SH-SY5Y (cell line): Measurements from ENCODE around the gene C6orf15.

Source experiments
- GATA2 ChIP-seq: IDR thresholded peaks from 2 replicates; pipeline ENCODE4 v1.6.1; 2011; ENCODE audit warnings: mild to moderate bottlenecking, low read depth, low read length
- GATA3 ChIP-seq: IDR thresholded peaks from 2 replicates; pipeline ENCODE4 v1.6.1; 2011; ENCODE audit warnings: low read depth, mild to moderate bottlenecking, low read length, moderate library complexity

Gene C6orf15

DNA sequence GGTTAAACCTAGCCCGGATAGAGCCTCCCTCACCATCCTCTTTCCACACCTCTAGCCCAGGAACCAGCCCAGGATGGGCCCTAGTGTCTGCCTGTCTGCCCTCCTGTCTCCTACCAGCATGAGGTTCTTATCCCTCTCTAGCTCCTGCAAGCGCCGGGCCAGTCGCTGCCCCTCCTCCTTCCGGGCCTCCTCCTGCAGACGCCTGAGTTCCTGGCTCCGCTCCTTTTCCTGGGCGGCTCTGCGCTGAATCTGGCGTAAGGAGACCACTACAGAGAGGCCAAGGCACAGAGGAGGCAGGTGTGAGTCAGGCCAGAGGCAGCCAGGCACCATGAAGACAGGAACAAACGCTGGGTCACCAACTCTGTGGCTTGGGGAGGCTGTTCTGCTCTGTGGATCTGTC lies 30.8 kb upstream of the C6orf15 start:
- no peak for TF ChIP-seq GATA2
- no peak for TF ChIP-seq GATA3

DNA sequence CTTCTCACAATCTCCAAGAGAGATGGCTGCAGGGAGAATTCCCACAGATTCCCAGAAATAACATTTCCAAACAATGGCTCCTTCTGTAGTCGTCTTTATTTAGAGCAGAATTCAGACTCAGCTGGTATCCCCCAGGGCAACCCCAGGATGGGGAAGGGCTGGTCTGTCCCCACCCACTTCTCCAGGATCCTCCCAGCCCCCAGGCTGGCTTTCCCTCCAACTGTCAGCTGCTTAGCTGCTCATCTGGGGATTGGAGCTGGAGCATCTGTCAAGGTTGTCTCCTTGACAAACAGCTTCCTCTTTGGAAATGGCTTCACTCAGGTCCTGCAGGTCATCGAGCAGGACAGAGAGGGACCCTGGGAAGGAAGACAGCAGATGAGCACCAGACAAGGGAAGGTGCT lies 30.0 kb upstream of the C6orf15 start:
- TF ChIP-seq GATA2: no peak
- no peak for TF ChIP-seq GATA3

DNA sequence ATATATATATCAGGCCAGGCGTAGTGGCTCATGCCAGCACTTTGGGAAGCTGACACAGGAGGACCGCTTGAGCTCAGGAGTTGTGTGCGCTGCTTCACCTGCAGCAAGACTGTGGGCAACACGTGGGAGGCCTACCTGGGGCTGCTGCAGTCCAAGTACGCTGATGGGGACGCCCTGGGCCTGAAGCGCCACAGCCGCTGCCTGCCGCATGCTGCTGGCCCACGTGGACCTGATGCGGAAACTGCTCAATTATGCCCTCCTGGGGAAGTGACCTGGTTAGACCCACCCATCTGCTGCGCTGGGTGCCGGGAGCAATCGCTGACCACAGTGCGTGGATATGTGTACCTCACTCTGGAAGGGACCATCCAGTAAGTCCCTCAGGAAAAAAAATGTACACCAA lies 28.3 kb upstream of the C6orf15 start:
- TF ChIP-seq GATA3 (no peak), GATA2 (no peak)

DNA sequence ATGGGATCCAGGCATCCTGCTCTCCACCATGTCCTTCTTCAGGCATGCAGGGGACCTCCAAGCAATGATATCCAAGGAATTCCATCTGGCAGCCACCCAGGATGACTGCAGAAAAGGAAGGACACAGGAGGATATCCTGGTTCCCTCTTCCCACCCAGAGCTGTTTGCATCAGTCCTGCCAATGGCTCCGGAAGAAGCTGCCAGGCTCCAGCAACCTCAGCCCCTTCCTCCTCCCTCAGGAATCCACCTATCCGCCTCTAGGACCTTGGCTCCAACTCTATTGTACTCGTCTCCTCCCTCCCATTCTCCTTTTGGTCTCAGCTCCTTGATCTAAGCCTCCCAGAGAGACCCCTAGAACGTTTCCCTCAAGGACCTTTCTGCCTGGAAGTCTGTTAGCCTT lies 27.2 kb upstream of the C6orf15 start:
- TF ChIP-seq GATA2: no peak
- TF ChIP-seq GATA3: no peak

DNA sequence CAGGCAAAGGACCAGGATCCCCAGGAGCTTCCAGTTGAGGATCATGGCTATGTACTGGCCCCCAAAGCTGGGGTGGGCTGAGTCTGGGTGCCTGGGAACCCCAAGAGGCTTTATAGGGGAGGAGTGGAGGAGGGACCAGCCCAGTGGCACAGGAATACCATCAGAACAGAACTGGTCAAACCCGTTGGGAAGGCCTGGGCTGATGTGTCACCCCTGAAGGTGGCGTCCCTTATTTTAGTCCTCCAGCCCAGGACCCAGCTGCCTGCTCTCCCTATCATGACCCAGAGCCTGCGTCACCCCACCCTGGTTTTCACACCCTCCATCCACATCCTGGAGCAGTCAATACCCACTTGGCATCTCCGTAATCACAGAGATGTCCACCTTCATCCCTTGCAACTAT lies 26.6 kb upstream of the C6orf15 start, which contains the start of gene PSORS1C2:
PSORS1C2 (minus strand) TSS at position 85 of the 400 bp plus-strand sequence; CDS start at position 45, 40 bp downstream.
- TF ChIP-seq GATA2: no peak
- TF ChIP-seq GATA3: no peak

DNA sequence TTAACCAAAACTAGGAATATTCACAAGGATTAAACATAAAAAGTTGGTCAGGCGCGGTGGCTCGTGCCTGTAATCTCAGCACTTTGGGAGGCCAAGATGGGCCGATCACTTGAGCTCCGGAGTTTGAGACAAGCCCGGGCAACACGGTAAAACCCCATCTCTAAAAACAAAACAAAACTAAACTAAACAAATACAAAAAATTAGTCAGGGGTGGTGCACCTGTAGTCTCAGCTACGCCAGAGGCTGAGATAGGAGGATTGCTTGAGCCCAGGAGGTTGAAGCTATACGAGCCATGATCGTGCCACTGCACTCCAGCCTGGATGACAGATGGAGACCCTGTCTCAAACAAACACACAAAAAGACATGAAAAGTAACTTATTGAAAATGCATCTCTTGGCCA lies 23.3 kb upstream of the C6orf15 start:
- TF ChIP-seq GATA2: no peak
- TF ChIP-seq GATA3: no peak

DNA sequence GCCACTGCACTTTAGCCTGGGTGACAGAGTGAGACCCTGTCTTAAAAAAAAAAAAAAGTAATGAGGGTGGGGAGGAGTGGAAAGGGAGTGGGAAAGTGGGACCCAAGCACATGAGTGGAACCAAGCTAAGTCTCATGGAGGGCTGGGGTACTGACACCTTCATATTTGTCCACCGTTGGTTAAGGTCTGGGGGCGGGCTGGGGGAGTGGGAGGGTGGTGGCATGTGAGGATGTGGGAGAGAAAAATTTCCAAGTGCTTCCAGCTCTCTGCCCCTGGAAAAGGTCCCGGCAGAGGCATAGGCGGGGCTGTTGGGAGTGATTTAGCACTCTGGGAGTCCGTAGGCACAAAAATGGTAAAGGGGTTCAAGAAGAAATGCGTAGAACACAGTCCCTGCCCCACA lies 20.4 kb upstream of the C6orf15 start:
- no peak for TF ChIP-seq GATA2
- no peak for TF ChIP-seq GATA3

DNA sequence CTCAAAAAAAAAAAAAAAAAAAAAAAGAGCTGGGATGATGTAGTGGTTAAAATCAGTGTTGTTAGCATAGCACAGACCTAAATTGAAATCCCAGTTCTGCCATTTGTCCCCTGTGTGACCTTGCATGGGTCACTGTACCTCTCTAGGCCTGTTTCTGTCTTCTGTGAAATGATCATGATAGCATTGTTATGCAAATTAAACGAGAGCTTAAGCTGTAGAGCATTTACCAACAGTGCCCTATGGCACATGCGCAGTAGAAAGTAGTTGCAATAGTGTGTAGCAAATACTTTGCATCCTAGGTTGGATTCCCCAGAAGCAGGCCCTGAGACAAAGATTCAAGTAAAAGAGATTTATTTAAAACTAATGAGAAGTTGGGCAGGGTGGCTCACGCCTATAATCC lies 19.2 kb upstream of the C6orf15 start:
- TF ChIP-seq GATA2: no peak
- TF ChIP-seq GATA3: no peak

DNA sequence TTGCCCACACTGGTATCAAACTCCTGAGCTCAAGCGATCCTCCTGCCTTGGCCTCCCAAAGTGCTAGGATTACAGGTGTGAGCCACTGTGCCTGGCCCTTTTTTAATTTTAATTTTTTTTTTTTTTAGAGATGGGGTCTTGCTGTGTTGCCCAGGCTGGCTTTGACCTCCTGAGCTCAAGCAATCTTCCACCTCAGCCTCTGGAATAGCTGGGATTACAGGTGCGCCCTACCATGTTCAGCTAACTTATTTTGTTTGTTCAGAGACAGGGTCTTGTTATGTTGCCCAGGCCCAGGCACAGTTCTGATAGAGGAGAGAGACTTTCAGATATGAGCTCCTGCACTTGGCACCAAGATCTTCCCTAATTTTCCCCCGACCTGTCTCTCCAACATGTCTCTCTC lies 18.4 kb upstream of the C6orf15 start:
- no peak for TF ChIP-seq GATA3
- TF ChIP-seq GATA2: no peak

DNA sequence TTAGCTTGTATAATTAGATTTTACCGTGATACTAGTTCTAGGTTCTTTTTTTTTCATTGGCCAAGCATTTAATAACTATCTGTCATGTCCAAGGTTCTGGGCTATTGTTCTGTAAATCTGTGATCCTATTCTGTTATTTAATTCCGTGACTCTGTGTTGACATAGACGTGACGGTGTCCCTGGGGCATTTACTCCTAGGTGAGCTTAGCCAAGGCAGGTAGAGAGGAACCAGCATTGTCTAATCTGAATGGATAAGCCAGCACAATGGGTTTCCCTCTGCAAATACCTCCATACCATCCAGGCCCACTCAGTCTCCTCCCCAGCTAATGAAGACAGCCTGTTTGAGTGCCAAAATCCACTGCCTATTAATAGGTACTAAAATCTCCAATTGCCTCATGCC lies 16.8 kb upstream of the C6orf15 start:
- no peak for TF ChIP-seq GATA2
- no peak for TF ChIP-seq GATA3

DNA sequence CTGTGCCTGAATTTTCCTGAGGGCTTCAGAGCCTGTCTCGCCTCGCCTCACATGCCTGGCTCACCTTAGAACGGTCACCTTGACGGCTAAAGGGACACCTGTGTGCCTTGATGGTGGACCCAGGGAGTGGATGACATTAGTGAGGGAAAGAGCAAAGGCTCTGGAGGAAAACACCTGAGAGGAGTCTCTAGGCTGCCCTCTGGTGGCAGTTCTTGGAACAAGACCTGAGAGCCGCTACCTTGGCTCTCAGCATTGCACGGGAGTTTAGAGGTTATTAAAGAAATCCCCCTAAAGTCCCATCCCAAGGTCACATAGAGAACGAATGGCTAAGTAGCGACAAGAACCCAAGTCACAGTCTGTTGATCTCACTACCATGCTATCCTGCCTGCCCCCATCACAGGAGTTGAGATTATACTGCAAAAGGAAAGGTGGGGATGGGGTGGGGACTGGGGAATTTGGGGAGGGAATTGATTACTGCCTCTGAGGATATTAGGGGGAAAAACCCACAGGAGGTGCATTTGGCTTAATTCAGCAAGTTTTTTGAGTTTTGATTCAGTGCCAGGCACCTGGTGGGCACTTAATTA lies 15.8 kb upstream of the C6orf15 start:
- no peak for TF ChIP-seq GATA2
- TF ChIP-seq GATA3: no peak

DNA sequence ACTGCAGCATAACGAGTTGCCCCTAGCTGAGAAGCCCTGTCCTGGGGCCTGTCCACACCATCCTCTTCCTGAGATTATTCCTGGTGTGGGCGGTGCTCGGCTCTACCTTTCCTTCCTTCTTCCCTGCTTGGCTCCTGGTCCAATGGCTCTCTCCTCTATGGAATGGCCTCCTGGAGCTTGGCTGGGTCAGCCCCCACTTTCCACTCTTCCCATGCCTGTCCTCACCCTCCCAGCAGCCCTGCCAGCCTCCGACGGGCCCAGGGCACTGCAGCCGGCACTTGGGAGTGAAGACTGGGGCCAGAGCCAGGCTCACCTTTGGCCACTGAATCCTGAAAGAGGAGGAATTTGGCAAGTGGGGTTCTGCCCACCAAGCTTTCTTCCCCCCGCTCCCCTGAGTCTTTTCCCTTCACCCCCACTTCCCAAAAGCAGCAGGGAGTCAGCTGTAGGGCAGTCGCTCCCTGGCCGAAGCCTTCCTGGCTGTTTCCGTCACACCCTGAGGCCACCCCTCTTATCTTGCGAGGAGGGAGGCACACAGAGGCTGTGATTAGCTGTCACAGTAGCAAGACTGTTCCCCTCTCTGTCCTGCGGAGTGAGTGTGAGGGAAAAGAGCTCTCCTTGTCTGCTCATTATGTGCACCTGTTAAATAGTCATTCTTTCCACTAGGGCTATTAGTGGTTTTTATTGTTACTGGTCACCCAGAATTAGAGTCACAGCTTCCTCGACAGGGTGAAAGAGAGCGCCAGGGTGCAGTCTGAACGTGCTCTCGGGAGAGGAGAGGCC lies 14.2 kb upstream of the C6orf15 start:
- no peak for TF ChIP-seq GATA2
- no peak for TF ChIP-seq GATA3

DNA sequence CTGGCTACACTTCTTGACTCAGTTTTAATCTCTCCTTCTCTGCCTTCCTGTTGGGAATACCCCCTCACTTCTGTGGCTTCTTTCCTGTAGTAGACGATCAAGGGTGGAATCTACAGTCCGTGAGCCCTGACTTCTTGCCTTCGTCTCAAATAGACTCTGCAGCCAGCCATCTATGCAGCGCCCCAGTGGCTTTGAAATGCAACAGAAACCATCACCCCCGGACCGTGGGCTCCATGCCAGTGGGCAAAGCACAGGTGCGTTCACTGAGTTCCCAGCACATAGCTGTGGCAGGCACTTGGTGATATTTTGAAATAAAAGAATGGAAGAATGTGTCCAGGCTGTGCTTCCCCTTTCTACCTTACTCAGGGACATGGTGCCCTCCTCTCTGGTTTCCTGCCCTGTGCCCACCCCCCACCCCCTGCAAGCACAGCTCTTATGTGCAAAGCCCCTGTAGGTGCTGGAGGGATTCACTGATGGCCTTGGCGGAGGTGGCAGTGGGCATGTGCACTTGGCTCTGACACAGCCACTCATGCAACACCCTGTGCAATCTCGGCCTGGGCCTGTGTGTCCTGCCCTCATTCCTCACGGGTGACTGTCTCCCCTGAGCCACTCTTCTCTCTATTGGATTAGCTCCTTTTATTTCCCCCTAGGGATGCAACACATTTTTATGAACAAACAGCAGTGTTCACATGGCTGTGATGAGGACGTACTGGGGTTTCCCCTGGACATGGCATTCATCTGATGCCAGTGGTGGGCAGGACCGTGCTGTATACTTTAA lies 13.4 kb upstream of the C6orf15 start:
- TF ChIP-seq GATA2 (no peak), GATA3 (no peak)

DNA sequence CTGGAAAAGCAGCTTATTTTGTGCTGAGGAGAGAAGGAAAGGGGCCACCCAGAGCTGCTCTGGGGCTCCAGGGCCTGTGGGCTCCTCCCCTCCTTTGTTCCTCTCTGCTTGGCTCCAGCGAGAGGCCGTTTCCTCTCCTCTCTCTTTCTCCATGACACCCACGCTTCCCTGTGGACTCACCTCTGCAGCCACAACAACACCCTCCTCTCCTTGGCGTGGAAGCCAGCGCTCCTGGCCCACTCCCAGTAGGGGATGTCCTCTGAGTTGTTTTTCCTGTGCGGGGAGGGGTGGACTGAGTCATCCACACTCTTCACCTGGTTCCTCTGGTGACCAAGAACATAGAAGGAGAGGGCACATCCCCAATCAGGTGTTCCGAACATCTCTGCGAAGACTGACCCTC lies 12.8 kb upstream of the C6orf15 start:
- TF ChIP-seq GATA3: no peak
- TF ChIP-seq GATA2: no peak

DNA sequence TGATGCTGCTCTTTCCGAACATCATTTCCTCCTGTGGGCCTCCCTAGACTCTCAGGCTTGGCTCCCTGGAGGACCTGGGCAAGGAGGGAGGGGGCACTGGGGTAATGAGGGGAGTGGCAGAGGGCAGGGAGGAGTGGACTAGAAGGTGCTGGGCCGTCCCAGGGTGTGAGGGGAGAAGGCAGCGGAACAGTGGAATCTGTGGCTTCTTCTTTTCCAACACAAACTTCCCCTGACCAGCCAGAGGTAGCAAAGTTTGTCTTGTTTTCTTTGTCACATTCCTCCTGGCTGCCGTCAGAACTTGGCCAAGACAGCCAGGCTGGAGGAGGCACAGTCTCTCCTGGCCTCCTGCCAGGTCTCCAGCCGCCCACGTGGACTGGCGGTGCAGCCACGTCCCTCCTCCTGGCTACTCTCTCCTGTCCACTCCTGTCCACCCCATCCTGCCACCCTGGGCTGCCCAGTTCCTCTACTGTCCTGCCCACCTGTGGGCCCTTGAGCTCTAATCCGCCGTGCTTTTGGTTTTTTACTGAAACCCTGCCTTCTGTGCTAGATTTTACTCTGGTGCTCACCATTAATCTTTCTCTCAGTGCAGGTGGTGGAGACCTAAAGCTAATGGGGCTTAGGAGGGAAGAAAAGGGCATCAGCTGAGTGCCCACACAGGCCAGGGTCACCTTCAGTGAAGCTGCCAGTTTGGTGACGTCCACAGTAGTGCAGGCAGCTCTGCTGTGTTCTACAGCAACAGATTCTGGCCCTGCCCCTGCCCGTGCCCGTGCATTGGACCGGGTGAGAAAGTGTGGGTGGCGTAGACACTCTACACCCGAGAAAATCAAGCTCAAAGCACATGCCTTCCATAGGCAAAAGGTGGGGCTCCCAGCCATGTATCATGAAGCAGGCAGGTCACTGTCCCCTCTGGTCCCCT lies 10.7 kb upstream of the C6orf15 start:
- no peak for TF ChIP-seq GATA2
- TF ChIP-seq GATA3: no peak
